GM18951 (cell line): Measurements from ENCODE around the gene MOSPD2.

Experiments used
- POLR2A ChIP-seq: IDR thresholded peaks from 4 replicates; pipeline ENCODE4 v1.6.1; 2011; ENCODE audit warnings: mild to moderate bottlenecking; ENCODE audit not compliant: insufficient read length, insufficient read depth; ENCODE audit errors: extremely low read depth
- in situ Hi-C: fragments of 300-500 bp; cut with MboI; formaldehyde crosslinking; loops from one replicate; pipeline ENCODE4 v1.12.0; 2022; ENCODE audit warnings: low sequenced_read_pairs, mixed read lengths, inconsistent platforms; ENCODE audit not compliant: unreplicated experiment

The MOSPD2 gene

GRCh38 chrX:14872851-14873675 is at the start of gene MOSPD2, which contains the start of gene FANCB:
TSS of gene MOSPD2 (plus strand) at chrX:14873421. CDS start at chrX:14873529, 108 bp downstream.
TSS of gene FANCB (minus strand) at chrX:14873069. CDS start at chrX:14865510, 7,559 bp downstream.
- peak; percentile 54 for TF ChIP-seq POLR2A

GRCh38 chrX:14825851-14826250 is 47.4 kb upstream of the MOSPD2 start:
- no peak for TF ChIP-seq POLR2A
- in situ Hi-C loops = no loop called here

More at GRCh38 chrX:14872851-14873675, at the start of gene MOSPD2, which contains the start of gene FANCB:
- in situ Hi-C loops = no loop called here

GRCh38 chrX:14826319-14826718 is 46.9 kb upstream of the MOSPD2 start:
- in situ Hi-C loops = no loop called here
- no peak for TF ChIP-seq POLR2A

- TF ChIP-seq POLR2A = no peak
- in situ Hi-C loops = no loop called here
Observed at GRCh38 chrX:14829643-14830042, 43.6 kb upstream of the MOSPD2 start.

- no peak for TF ChIP-seq POLR2A
- in situ Hi-C loops = no loop called here
Observed at GRCh38 chrX:14832151-14832550, 41.1 kb upstream of the MOSPD2 start.

- no peak for TF ChIP-seq POLR2A
- in situ Hi-C loops = no loop called here
Observed at GRCh38 chrX:14832586-14832985, 40.6 kb upstream of the MOSPD2 start.

- no peak for TF ChIP-seq POLR2A
- in situ Hi-C loops = no loop called here
Observed at GRCh38 chrX:14837155-14837554, 36.1 kb upstream of the MOSPD2 start.

GRCh38 chrX:14843666-14844065 is 29.6 kb upstream of the MOSPD2 start:
- in situ Hi-C loops = no loop called here

GRCh38 chrX:14851526-14851925 is 21.7 kb upstream of the MOSPD2 start:
- in situ Hi-C loops = no loop called here
- no peak for TF ChIP-seq POLR2A

More at GRCh38 chrX:14843666-14844065, 29.6 kb upstream of the MOSPD2 start:
- no peak for TF ChIP-seq POLR2A

- in situ Hi-C loops = no loop called here
- no peak for TF ChIP-seq POLR2A
Observed at GRCh38 chrX:14864631-14865030, 8.6 kb upstream of the MOSPD2 start.

GRCh38 chrX:14865201-14865600 is 8.0 kb upstream of the MOSPD2 start:
- in situ Hi-C loops = no loop called here
- no peak for TF ChIP-seq POLR2A

- in situ Hi-C loops = no loop called here
- no peak for TF ChIP-seq POLR2A
Observed at GRCh38 chrX:14871767-14872166, 1.5 kb upstream of the MOSPD2 start.

GRCh38 chrX:14872355-14872754 is 866 bp upstream of the MOSPD2 start:
- TF ChIP-seq POLR2A = no peak
- in situ Hi-C loops = no loop called here

- in situ Hi-C loops = no loop called here
- no peak for TF ChIP-seq POLR2A
Observed at GRCh38 chrX:14873676-14874049, 442 bp downstream of the MOSPD2 start.
